WERI-Rb-1 (cell line): Measurements from ENCODE around the gene DIDO1.

Source experiments
- DNase-seq: peaks from one replicate; pipeline ENCODE4 v3.0.0-alpha.2; 2020
- H3K27ac ChIP-seq: fragments of 250-450 bp; sonication (Bioruptor Pico); 2 replicates; pipeline ENCODE4 v1.5.1; 2020; ENCODE audit warnings: mild to moderate bottlenecking, moderate library complexity
- H3K27me3 ChIP-seq: fragments of 250-450 bp; sonication (Bioruptor Pico); 2 replicates; pipeline ENCODE4 v1.5.1; 2021; ENCODE audit warnings: mild to moderate bottlenecking, low read depth, moderate library complexity; ENCODE audit not compliant: insufficient read depth, severe bottlenecking
- H3K36me3 ChIP-seq: fragments of 250-450 bp; sonication (Bioruptor Pico); 2 replicates; pipeline ENCODE4 v1.5.1; 2020; ENCODE audit warnings: mild to moderate bottlenecking, moderate library complexity
- H3K4me3 ChIP-seq: 2 replicates; pipeline ENCODE4 v1.5.1; 2011; ENCODE audit warnings: low read depth, mild to moderate bottlenecking, control low read depth, low read length
- H3K9me3 ChIP-seq: fragments of 250-450 bp; sonication (Bioruptor Pico); 2 replicates; pipeline ENCODE4 v1.5.1; 2021; ENCODE audit warnings: mild to moderate bottlenecking, moderate library complexity; ENCODE audit not compliant: severe bottlenecking
- TF ChIP-seq, protein P1 (sequence below): IDR thresholded peaks from 2 replicates; pipeline ENCODE4 v1.5.1; 2011; ENCODE audit warnings: low read depth, mild to moderate bottlenecking, control low read depth, inconsistent platforms, low read length

Gene DIDO1

GRCh38 chr20:62951143-62951895, 25.0 kb upstream of the DIDO1 start:
- H3K27ac ChIP-seq = no peak overlapping the region
- no peak for DNase-seq
- no peaks in the 10 kb centered on the region for H3K27me3 ChIP-seq
- TF ChIP-seq, protein P1, sequence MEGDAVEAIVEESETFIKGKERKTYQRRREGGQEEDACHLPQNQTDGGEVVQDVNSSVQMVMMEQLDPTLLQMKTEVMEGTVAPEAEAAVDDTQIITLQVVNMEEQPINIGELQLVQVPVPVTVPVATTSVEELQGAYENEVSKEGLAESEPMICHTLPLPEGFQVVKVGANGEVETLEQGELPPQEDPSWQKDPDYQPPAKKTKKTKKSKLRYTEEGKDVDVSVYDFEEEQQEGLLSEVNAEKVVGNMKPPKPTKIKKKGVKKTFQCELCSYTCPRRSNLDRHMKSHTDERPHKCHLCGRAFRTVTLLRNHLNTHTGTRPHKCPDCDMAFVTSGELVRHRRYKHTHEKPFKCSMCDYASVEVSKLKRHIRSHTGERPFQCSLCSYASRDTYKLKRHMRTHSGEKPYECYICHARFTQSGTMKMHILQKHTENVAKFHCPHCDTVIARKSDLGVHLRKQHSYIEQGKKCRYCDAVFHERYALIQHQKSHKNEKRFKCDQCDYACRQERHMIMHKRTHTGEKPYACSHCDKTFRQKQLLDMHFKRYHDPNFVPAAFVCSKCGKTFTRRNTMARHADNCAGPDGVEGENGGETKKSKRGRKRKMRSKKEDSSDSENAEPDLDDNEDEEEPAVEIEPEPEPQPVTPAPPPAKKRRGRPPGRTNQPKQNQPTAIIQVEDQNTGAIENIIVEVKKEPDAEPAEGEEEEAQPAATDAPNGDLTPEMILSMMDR = no peak
- H3K9me3 ChIP-seq = no peaks in the 10 kb centered on the region
- peaks cover 38% of the 10 kb centered on the region for H3K36me3 ChIP-seq
- H3K4me3 ChIP-seq = no peak overlapping the region

DNA sequence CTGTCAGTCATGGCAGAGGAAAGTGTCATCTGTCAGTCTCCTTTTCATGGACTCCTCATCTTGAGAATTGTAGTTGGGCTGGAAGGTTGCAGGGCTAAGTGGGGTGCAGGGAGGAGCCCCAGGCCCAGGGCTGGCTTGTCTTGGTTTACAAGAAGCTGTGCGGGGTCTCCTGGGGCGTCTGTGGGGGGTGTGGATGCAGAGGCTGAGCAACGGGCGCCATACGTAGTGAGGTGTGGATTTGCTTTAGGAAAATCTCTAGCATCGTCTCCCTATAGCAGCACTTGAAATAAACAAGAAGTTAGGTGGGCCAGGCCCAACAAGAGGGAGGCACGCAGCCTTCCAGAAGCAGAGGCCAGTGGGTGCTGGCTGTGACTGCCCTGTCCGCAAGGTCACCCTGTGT, 24.4 kb upstream of the DIDO1 start:
- TF ChIP-seq, protein P1 = no peak
- no peak overlapping the region for H3K4me3 ChIP-seq
- H3K36me3 ChIP-seq = peaks cover 44% of the 10 kb centered on the region
- no peak for DNase-seq
- no peaks in the 10 kb centered on the region for H3K9me3 ChIP-seq
- no peaks in the 10 kb centered on the region for H3K27me3 ChIP-seq
- H3K27ac ChIP-seq = no peak overlapping the region

GRCh38 chr20:62949962-62950361, 23.7 kb upstream of the DIDO1 start:
- Histone ChIP-seq H3K4me3 (no peak overlapping the region), H3K27me3 (no peaks in the 10 kb centered on the region), H3K27ac (no peak overlapping the region), H3K36me3 (peaks cover 52% of the 10 kb centered on the region), H3K9me3 (no peaks in the 10 kb centered on the region)
- TF ChIP-seq, protein P1 = no peak
- DNase-seq = no peak

- no peaks in the 10 kb centered on the region for H3K9me3 ChIP-seq
- TF ChIP-seq, protein P1 = no peak
- no peak overlapping the region for H3K27ac ChIP-seq
- DNase-seq = no peak
- H3K4me3 ChIP-seq = no peak overlapping the region
- peaks cover 59% of the 10 kb centered on the region for H3K36me3 ChIP-seq
- H3K27me3 ChIP-seq = no peaks in the 10 kb centered on the region
Measured at GRCh38 chr20:62949153-62949821, 23.0 kb upstream of the DIDO1 start.

- TF ChIP-seq, protein P1 = no peak
Measured at GRCh38 chr20:62947532-62948300, 21.4 kb upstream of the DIDO1 start.

More at GRCh38 chr20:62947532-62948300, 21.4 kb upstream of the DIDO1 start:
- Histone ChIP-seq H3K4me3 (no peak overlapping the region), H3K27me3 (no peaks in the 10 kb centered on the region), H3K27ac (no peak overlapping the region), H3K9me3 (no peaks in the 10 kb centered on the region), H3K36me3 (peaks cover 74% of the 10 kb centered on the region)
- no peak for DNase-seq
